Peyer's patch (tissue), 4 donors: Measurements from ENCODE around the gene SLC11A1. TPM values are rescaled to one million over a fixed set of nuclear protein-coding genes. Genes with fewer than 3 reads are reported as not detected.

Experiments used
- DNase-seq, 3 donors: peaks; one replicate each; pipeline ENCODE4 v3.0.0-alpha.2; 2017 to 2019
- H3K27ac ChIP-seq, 4 donors: fragments of 200-600 bp; sonication (generic); one replicate each; pipeline ENCODE4 v1.5.1; 2016 to 2019
- H3K27me3 ChIP-seq, 2 donors: fragments of 200-600 bp; sonication (generic); one replicate each; pipeline ENCODE4 v1.5.1; 2019
- H3K36me3 ChIP-seq, 3 donors: fragments of 200-600 bp; sonication (generic); one replicate each; pipeline ENCODE4 v1.5.1; 2016 to 2019
- H3K4me1 ChIP-seq, 4 donors: fragments of 200-600 bp; sonication (generic); one replicate each; pipeline ENCODE4 v1.5.1; 2016 to 2019
- H3K4me3 ChIP-seq, 4 donors: fragments of 200-600 bp; sonication (generic); 1 replicate in 3 of 4; 2 replicates in 1 of 4; pipeline ENCODE4 v1.5.1; 2016 to 2019; ENCODE audit warnings: mild to moderate bottlenecking in 1 of 4
- H3K9me3 ChIP-seq, 4 donors: fragments of 200-600 bp; sonication (generic); one replicate each; pipeline ENCODE4 v1.5.1; 2016 to 2019; ENCODE audit warnings: mild to moderate bottlenecking in 1 of 4
- POLR2A ChIP-seq, 2 donors: fragments of 450-650 bp; IDR thresholded peaks; one replicate each; pipeline ENCODE4 v1.5.1; 2017; ENCODE audit warnings: antibody characterized with exemption in 2 of 2, mild to moderate bottlenecking in 2 of 2, moderate library complexity in 2 of 2
- total RNA-seq, 4 donors: library from RNA; depleted of rRNA; stranded (reverse); fragments of >200 nt; gene quantifications; one replicate each; pipeline ENCODE4 v1.1.0, GENCODE V29; 2016
- TF ChIP-seq, protein P1 (sequence below), 6 experiments: fragments of 450-650 bp in 4 of 6; fragments of 200-600 bp in 2 of 6; sonication (generic) in 1 of 6; IDR thresholded peaks; one replicate each; pipeline ENCODE4 v1.5.1; 2017 to 2019; ENCODE audit warnings: antibody characterized with exemption in 6 of 6, mild to moderate bottlenecking in 3 of 6, moderate library complexity in 1 of 6

Gene SLC11A1
- total RNA-seq, 4 donors from 2014 or later = 2.8 to 21.5 (median 8.6) TPM

DNA sequence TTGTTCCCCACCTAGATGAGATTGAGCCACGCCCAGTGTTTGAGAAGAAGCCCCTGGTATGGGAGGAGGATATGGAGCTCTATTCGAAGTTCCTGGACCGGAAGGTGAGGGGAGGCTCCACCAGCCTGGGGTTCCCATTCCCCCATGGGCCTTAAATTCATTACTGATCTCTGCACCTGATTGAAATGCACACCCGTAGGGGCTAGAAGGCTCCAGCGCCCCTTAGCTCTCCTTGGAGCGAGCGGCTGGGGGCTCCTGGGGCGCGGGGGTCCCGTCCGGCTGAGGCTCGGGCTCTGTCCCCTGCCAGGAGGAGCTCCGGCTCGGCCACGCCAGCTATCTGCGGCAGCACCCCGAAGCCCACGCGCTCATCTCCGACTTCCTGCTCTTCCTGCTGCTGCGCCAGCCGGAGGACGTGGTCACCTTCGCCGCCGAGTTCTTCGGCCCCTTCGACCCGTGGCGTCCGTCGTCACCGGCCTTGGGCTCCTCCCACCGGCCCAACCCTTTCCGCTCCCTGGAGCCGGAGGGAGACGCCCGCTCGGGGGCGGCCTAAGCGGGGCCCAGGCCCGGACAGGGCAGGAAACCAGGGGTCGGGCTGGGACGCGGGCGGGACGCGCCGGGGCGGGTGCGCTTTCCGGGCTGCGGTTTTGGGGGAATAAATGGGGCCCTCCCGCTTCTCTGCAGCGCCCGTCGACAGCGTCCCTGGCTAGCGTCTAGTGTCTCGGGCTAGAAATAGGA lies 14.5 kb upstream of the SLC11A1 start:
- DNase-seq = peak; percentile 79 to 95 (median 92)
- TF ChIP-seq, protein P1, sequence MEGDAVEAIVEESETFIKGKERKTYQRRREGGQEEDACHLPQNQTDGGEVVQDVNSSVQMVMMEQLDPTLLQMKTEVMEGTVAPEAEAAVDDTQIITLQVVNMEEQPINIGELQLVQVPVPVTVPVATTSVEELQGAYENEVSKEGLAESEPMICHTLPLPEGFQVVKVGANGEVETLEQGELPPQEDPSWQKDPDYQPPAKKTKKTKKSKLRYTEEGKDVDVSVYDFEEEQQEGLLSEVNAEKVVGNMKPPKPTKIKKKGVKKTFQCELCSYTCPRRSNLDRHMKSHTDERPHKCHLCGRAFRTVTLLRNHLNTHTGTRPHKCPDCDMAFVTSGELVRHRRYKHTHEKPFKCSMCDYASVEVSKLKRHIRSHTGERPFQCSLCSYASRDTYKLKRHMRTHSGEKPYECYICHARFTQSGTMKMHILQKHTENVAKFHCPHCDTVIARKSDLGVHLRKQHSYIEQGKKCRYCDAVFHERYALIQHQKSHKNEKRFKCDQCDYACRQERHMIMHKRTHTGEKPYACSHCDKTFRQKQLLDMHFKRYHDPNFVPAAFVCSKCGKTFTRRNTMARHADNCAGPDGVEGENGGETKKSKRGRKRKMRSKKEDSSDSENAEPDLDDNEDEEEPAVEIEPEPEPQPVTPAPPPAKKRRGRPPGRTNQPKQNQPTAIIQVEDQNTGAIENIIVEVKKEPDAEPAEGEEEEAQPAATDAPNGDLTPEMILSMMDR (IDR thresholded peaks at IDR 0.05) = peak in 1 of 6 experiments; percentile 5
- TF ChIP-seq POLR2A (IDR thresholded peaks at IDR 0.05) = peak; percentile 87 to 94
- H3K4me3 ChIP-seq = peak overlapping the region; percentile 52 to 63 (median 53)
- no peaks in the 10 kb centered on the region for H3K27me3 ChIP-seq
- peak overlapping the region; percentile 84 to 88 (median 86) for H3K27ac ChIP-seq
- no peaks in the 10 kb centered on the region for H3K4me1 ChIP-seq
- H3K9me3 ChIP-seq = no peaks in the 10 kb centered on the region
- H3K36me3 ChIP-seq = no peaks in the 10 kb centered on the region

DNA sequence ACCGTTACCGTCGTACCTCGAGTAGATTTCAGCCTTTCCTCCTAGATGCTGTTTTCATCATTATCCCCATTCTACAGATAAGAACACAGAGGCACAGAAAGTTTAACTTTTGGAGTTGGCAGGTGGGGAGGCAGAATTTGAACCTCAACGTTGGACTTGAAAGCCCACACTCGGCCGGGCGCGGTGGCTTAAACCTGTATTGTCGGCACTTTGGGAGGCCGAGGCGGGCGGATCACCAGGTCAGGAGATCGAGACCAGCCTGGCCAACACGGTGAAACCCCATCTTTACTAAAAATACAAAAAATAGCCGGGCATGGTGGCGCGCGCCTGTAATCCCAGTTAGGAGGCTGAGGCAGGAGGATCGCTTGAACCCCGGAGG lies 13.9 kb upstream of the SLC11A1 start:
- peak in 1 of 3 donors; percentile 47 for DNase-seq

DNA sequence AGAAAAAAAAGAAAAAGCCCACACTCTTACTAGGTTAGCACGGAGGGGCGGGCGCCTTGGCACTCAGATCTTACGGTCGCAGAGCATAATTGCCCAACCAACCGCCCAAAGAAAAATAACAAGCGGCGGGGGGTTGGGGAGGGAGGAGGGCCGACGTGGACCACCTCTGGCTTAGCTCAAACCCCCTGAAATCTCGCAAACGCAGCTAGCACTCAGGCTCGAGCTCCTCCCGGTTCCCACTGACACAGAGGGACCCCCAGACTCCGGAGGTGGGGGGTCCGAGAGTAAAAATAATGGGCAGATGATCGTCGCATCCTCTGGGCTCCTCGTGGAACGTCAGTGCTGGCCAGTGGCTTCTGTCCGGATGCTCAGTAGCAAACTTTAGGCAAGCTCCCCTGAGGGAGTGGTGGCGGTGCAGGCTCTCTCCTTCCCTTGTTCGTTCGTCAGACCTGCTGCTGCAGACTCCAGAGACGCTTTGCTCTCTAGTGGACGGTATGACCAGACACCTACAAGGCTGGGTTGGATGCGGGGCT lies 13.4 kb upstream of the SLC11A1 start:
- no peak for TF ChIP-seq POLR2A (IDR thresholded peaks at IDR 0.05)
- TF ChIP-seq, protein P1 (IDR thresholded peaks at IDR 0.05) = no peak
- Histone ChIP-seq H3K27ac (peak overlapping the region; percentile 71 to 88 (median 85)), H3K36me3 (no peaks in the 10 kb centered on the region), H3K9me3 (no peaks in the 10 kb centered on the region), H3K4me3 (peak overlapping the region in 1 of 4 donors; percentile 53), H3K4me1 (no peaks in the 10 kb centered on the region), H3K27me3 (no peaks in the 10 kb centered on the region)
- peak in 1 of 3 donors; percentile 52 for DNase-seq

More for the DNA sequence above, 13.9 kb upstream of the SLC11A1 start:
- Histone ChIP-seq H3K4me3 (peak overlapping the region; percentile 52 to 63 (median 53)), H3K27ac (peak overlapping the region; percentile 84 to 88 (median 86)), H3K4me1 (no peaks in the 10 kb centered on the region), H3K36me3 (no peaks in the 10 kb centered on the region), H3K27me3 (no peaks in the 10 kb centered on the region), H3K9me3 (no peaks in the 10 kb centered on the region)
- TF ChIP-seq POLR2A (IDR thresholded peaks at IDR 0.05) = no peak
- TF ChIP-seq, protein P1 (IDR thresholded peaks at IDR 0.05) = no peak

- no peak for DNase-seq
- H3K27ac ChIP-seq = peak overlapping the region in 2 of 4 donors; percentile 71 to 86
These were observed 12.7 kb upstream of the SLC11A1 start for GRCh38 chr2:218369330-218369729.

GRCh38 chr2:218370410-218371063 lies 11.5 kb upstream of the SLC11A1 start:
- peak overlapping the region in 3 of 4 donors; percentile 40 to 86 (median 78) for H3K27ac ChIP-seq
- no peaks in the 10 kb centered on the region for H3K9me3 ChIP-seq
- H3K36me3 ChIP-seq = no peaks in the 10 kb centered on the region
- no peaks in the 10 kb centered on the region for H3K27me3 ChIP-seq
- TF ChIP-seq POLR2A (IDR thresholded peaks at IDR 0.05) = no peak
- TF ChIP-seq, protein P1 (IDR thresholded peaks at IDR 0.05) = no peak
- no peak overlapping the region for H3K4me3 ChIP-seq
- peak in 1 of 3 donors; percentile 73 for DNase-seq
- H3K4me1 ChIP-seq = no peaks in the 10 kb centered on the region

More at GRCh38 chr2:218369330-218369729, 12.7 kb upstream of the SLC11A1 start:
- Histone ChIP-seq H3K4me1 (no peaks in the 10 kb centered on the region), H3K9me3 (no peaks in the 10 kb centered on the region), H3K27me3 (no peaks in the 10 kb centered on the region), H3K36me3 (no peaks in the 10 kb centered on the region), H3K4me3 (no peak overlapping the region)
- no peak for TF ChIP-seq POLR2A (IDR thresholded peaks at IDR 0.05)
- TF ChIP-seq, protein P1 (IDR thresholded peaks at IDR 0.05) = no peak
